ENCODE measurements around the gene SYDE1. TPM values are rescaled to one million over a fixed set of nuclear protein-coding genes. Genes with fewer than 3 reads are reported as not detected.

SYDE1 gene
- total RNA-seq, 1 donor from 2014 or later: 25.1 TPM

DNA sequence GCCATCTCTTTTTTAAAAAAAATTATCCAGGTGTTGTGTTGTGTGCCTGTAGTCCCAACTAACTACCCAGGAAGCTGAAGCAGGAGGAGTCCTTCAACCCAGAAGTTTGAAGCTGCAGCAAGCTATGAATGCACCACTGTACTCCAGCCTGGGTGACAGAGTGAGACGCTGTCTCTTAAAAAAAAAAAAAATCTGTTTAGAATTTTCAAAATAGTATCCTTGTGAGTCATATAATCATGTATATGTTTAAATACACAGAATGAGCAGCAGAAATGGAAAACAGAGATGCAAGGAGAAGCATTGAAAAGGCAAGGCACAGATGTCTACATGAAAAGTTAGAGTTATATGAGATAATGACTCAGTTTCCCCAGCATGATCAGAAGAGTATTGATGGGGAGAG is 31.2 kb downstream of the SYDE1 start:
- DNase-seq (ENCODE audit: low spot score in 2 of 2, unreplicated experiment in 2 of 2): no peak
- Mint-ChIP-seq H3K4me3 (no peak overlapping the region), H3K9me3 (peaks cover 17% of the 10 kb centered on the region), H3K4me1 (no peaks in the 10 kb centered on the region), H3K27me3 (ENCODE audit: low read depth) (peaks cover 5% of the 10 kb centered on the region), H3K27ac (no peak overlapping the region), H3K36me3 (peaks cover 3% of the 10 kb centered on the region)
- TF ChIP-seq, protein P1, sequence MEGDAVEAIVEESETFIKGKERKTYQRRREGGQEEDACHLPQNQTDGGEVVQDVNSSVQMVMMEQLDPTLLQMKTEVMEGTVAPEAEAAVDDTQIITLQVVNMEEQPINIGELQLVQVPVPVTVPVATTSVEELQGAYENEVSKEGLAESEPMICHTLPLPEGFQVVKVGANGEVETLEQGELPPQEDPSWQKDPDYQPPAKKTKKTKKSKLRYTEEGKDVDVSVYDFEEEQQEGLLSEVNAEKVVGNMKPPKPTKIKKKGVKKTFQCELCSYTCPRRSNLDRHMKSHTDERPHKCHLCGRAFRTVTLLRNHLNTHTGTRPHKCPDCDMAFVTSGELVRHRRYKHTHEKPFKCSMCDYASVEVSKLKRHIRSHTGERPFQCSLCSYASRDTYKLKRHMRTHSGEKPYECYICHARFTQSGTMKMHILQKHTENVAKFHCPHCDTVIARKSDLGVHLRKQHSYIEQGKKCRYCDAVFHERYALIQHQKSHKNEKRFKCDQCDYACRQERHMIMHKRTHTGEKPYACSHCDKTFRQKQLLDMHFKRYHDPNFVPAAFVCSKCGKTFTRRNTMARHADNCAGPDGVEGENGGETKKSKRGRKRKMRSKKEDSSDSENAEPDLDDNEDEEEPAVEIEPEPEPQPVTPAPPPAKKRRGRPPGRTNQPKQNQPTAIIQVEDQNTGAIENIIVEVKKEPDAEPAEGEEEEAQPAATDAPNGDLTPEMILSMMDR (IDR thresholded peaks at IDR 0.05; ENCODE audit: unreplicated experiment): no peak

DNA sequence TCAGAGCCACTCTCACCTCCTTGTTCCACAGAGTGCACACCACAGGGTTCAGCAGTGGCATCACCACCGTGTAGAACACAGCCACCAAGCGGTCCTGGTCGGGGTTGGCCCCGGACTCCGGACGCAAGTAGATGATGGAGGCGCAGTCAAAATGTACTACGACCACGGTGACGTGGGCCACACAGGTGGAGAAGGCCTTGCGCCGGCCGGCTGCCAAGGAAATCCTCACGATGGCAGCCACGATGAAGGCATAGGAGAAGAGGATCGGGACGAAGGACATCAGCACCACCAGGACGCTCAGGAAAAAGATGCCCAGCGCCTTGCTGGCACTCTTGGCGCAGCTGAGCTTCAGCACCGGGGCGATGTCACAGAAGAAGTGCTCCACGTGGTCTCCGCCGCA is 33.9 kb downstream of the SYDE1 start:
- H3K4me3 Mint-ChIP-seq: no peak overlapping the region
- H3K36me3 Mint-ChIP-seq: peaks cover 3% of the 10 kb centered on the region

DNA sequence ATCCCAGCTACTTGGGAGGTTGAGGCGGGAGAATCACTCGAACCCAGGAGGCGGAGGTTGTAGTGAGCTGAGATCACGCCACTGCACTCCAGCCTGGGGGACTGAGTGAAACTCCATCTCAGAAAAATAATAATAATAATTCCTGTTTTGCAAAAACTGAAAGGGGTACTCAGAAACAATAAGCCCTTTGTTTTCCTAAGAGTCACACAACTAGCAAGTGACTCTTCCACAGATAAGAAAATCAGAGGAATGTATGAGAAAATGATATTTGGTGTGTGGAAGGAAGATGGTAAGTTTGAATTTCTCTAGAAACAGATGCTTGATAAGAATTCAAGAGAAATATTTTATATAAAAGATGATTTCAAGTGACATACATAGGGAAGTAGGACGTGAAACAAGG is 35.1 kb downstream of the SYDE1 start:
- Mint-ChIP-seq H3K27ac (no peak overlapping the region), H3K27me3 (ENCODE audit: low read depth) (peaks cover 5% of the 10 kb centered on the region), H3K9me3 (peaks cover 13% of the 10 kb centered on the region), H3K4me3 (no peak overlapping the region), H3K4me1 (no peaks in the 10 kb centered on the region), H3K36me3 (peaks cover 3% of the 10 kb centered on the region)
- TF ChIP-seq, protein P1 (IDR thresholded peaks at IDR 0.05; ENCODE audit: unreplicated experiment): no peak
- DNase-seq (ENCODE audit: low spot score in 2 of 2, unreplicated experiment in 2 of 2): no peak

More for the DNA sequence above, 33.9 kb downstream of the SYDE1 start:
- H3K27me3 Mint-ChIP-seq (ENCODE audit: low read depth): peaks cover 5% of the 10 kb centered on the region
- no peak for DNase-seq (ENCODE audit: low spot score in 2 of 2, unreplicated experiment in 2 of 2)
- H3K27ac Mint-ChIP-seq: no peak overlapping the region
- no peaks in the 10 kb centered on the region for H3K4me1 Mint-ChIP-seq
- H3K9me3 Mint-ChIP-seq: peaks cover 17% of the 10 kb centered on the region
- TF ChIP-seq, protein P1 (IDR thresholded peaks at IDR 0.05; ENCODE audit: unreplicated experiment): no peak

DNA sequence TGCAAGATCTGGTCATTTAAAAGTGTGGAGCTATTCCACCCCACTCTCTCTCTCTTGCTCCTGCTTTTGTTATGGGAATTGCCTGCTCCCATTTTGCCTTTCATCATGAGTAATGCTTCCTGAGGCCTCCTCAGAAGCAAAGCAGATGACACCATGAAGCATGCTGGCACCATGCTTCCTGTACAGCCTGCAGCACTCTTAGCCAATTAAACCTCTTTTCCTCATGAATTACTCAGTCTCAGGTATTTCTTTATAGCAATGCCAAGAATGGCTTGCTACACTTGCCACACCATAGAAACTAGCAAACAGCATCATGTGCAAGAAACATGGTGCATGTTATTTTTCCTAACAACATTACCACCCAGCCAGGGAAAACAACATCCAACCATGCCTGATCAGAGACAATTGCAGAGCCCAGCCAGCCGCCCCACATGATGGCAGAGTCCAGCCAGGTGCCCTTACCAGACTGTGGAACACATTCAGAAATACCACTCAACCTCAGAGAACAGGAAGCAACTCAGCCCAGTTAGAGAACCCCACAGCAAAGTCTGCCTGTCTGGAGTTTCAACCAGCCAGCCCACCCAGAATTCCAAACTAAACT is 36.9 kb downstream of the SYDE1 start:
- TF ChIP-seq, protein P1 (IDR thresholded peaks at IDR 0.05; ENCODE audit: unreplicated experiment): no peak
- Mint-ChIP-seq H3K4me1 (no peaks in the 10 kb centered on the region), H3K4me3 (no peak overlapping the region), H3K9me3 (peaks cover 5% of the 10 kb centered on the region), H3K27ac (no peak overlapping the region), H3K27me3 (ENCODE audit: low read depth) (peaks cover 5% of the 10 kb centered on the region), H3K36me3 (peaks cover 3% of the 10 kb centered on the region)
- no peak for DNase-seq (ENCODE audit: low spot score in 2 of 2, unreplicated experiment in 2 of 2)

DNA sequence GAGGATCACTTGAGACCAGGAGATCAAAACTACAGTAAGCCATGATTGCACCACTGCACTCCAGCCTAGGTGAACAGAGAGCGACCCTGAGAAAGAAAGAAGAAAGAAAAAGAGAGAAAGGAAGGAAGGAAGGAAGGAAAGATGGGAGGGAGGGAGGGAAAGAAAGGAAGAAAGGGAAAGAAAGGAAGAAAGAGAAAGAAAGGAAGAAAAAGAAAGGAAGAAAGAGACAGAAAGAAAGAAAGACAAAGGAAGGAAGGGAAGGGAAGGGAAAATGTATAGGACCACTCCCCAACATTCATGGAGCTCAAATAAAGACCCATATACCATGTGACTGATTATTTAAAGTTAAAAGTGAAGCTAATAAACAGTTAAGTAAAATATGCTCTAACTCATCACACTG is 39.9 kb downstream of the SYDE1 start:
- Mint-ChIP-seq H3K4me3 (no peak overlapping the region), H3K27me3 (ENCODE audit: low read depth) (peaks cover 1% of the 10 kb centered on the region), H3K4me1 (no peaks in the 10 kb centered on the region), H3K27ac (no peak overlapping the region), H3K36me3 (no peaks in the 10 kb centered on the region), H3K9me3 (no peaks in the 10 kb centered on the region)
- no peak for DNase-seq (ENCODE audit: low spot score in 2 of 2, unreplicated experiment in 2 of 2)
- TF ChIP-seq, protein P1 (IDR thresholded peaks at IDR 0.05; ENCODE audit: unreplicated experiment): no peak

DNA sequence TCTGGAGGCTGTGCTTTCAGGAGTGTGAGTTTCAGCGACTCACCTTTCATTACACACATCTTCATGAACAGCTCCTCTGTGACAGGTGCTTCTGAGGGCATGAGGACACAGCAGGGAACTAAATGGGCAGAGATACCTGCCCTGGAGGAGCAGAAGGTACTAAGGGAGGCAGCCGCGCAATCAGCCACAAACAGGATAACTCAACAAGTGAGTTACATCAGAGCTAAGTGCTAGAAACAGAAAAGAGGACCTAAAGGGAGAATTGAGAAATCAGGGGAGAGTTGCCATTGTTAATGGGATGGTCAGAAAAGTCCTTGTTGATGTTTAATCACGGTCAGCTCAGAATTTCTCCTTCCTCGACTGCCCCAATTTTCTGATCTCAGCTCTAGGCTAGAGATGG is 42.5 kb downstream of the SYDE1 start:
- TF ChIP-seq, protein P1 (IDR thresholded peaks at IDR 0.05; ENCODE audit: unreplicated experiment): no peak

More for the DNA sequence above, 42.5 kb downstream of the SYDE1 start:
- H3K9me3 Mint-ChIP-seq: peaks cover 9% of the 10 kb centered on the region
- H3K27ac Mint-ChIP-seq: no peak overlapping the region
- H3K27me3 Mint-ChIP-seq (ENCODE audit: low read depth): peaks cover 4% of the 10 kb centered on the region
- no peak for DNase-seq (ENCODE audit: low spot score in 2 of 2, unreplicated experiment in 2 of 2)
- H3K4me3 Mint-ChIP-seq: no peak overlapping the region
- no peaks in the 10 kb centered on the region for H3K4me1 Mint-ChIP-seq
- no peaks in the 10 kb centered on the region for H3K36me3 Mint-ChIP-seq

Data from mesothelial cell of epicardium (in vitro differentiated cells).